Activated naive CD4-positive, alpha-beta T cell treated with anti-CD3 and anti-CD28 coated beads for 36 hours (primary cell): ENCODE measurements around the gene TNFAIP1. TPM values are rescaled to one million over a fixed set of nuclear protein-coding genes. Genes with fewer than 3 reads are reported as not detected.

Experiments used
- CTCF ChIA-PET: fragments of 350-600 bp; sonication (Branson Sonifier 250); formaldehyde crosslinking; loops from one replicate; lab custom pipeline; 2021; ENCODE audit warnings: antibody characterized with exemption; lab: Charles Lee
- DNase-seq: peaks from one replicate; pipeline ENCODE4 v3.0.0-alpha.2; 2020
- H3K27ac Mint-ChIP-seq: one replicate; pipeline ENCODE4 v1.8.0; 2021; ENCODE audit warnings: mild to moderate bottlenecking, mixed read lengths
- H3K27me3 Mint-ChIP-seq: one replicate; pipeline ENCODE4 v1.8.0; 2021; ENCODE audit warnings: low read depth, mixed read lengths
- H3K36me3 Mint-ChIP-seq: one replicate; pipeline ENCODE4 v1.8.0; 2021; ENCODE audit warnings: low read depth, mixed read lengths
- H3K4me1 Mint-ChIP-seq: one replicate; pipeline ENCODE4 v1.8.0; 2021; ENCODE audit warnings: low read depth, mixed read lengths
- H3K4me3 Mint-ChIP-seq: one replicate; pipeline ENCODE4 v1.8.0; 2021; ENCODE audit warnings: mild to moderate bottlenecking, moderate library complexity, mixed read lengths
- H3K9me3 Mint-ChIP-seq: one replicate; pipeline ENCODE4 v1.8.0; 2021; ENCODE audit warnings: mixed read lengths
- intact Hi-C: fragments of 100-400 bp; cut with micrococcal nuclease; formaldehyde crosslinking; loops from one replicate; pipeline ENCODE4 v1.15.1; 2023
- total RNA-seq, 2 experiments: library from RNA; stranded (reverse); gene quantifications; one replicate each; pipeline ENCODE4 v1.2.3, GENCODE V29; 2021

TNFAIP1 gene
- total RNA-seq, 2 experiments from 2014 or later: 18.6 to 18.7 TPM

DNA sequence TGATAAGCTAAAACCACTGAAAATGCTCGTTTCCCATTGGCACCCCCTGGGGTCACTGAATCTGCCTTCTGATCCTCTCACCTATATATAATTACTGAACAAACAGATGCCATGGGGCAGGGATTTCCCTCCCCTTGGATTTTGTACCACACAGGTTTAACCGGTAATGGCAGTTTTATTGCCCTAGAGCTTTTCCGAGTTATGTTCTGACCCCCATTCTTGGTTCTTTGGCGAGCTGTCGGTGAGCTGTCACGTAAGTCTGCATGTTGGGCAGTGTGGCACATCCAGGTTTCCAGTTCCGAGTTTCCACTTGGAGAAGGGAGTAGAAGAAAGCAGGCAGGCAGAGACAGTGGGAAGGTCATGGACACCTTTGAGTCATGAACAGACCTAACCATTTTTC lies 9.4 kb upstream of the TNFAIP1 start:
- Mint-ChIP-seq H3K27me3 (no peaks in the 10 kb centered on the region), H3K4me1 (peaks cover 22% of the 10 kb centered on the region), H3K36me3 (peaks cover 18% of the 10 kb centered on the region), H3K9me3 (no peaks in the 10 kb centered on the region), H3K4me3 (no peak overlapping the region), H3K27ac (no peak overlapping the region)
- CTCF ChIA-PET: interaction anchor here (0.7 to 1.0 kb wide), 2 partner anchors 9 to 20 kb away, joined by 3 read pairs; partner anchors contain the start of genes IFT20 and TNFAIP1
- no peak for DNase-seq
- intact Hi-C loops: loop anchor here (10.0 kb wide), 1 partner anchor 51 kb away; no protein-coding TSS in a partner anchor

GRCh38 chr17:28327031-28327607 lies 8.4 kb upstream of the TNFAIP1 start:
- peak overlapping the region; percentile 50 for H3K27ac Mint-ChIP-seq
- H3K36me3 Mint-ChIP-seq: peaks cover 16% of the 10 kb centered on the region
- no peak overlapping the region for H3K4me3 Mint-ChIP-seq
- peak; percentile 41 for DNase-seq
- CTCF ChIA-PET: no interaction called here
- intact Hi-C loops: loop anchor here (1.0 to 10.0 kb wide), 2 partner anchors 8 to 52 kb away; partner anchors contain the start of genes IFT20 and TNFAIP1
- H3K4me1 Mint-ChIP-seq: peaks cover 19% of the 10 kb centered on the region
- H3K9me3 Mint-ChIP-seq: no peaks in the 10 kb centered on the region
- no peaks in the 10 kb centered on the region for H3K27me3 Mint-ChIP-seq

GRCh38 chr17:28327709-28328108 lies 7.9 kb upstream of the TNFAIP1 start:
- Mint-ChIP-seq H3K9me3 (no peaks in the 10 kb centered on the region), H3K36me3 (peaks cover 13% of the 10 kb centered on the region), H3K27me3 (no peaks in the 10 kb centered on the region), H3K4me1 (peaks cover 21% of the 10 kb centered on the region), H3K4me3 (no peak overlapping the region), H3K27ac (no peak overlapping the region)
- intact Hi-C loops: loop anchor here (1.0 to 10.0 kb wide), 2 partner anchors 8 to 53 kb away; partner anchors contain the start of genes IFT20 and TNFAIP1
- CTCF ChIA-PET: no interaction called here
- DNase-seq: no peak

GRCh38 chr17:28328325-28328724 lies 7.2 kb upstream of the TNFAIP1 start:
- H3K27ac Mint-ChIP-seq: no peak overlapping the region

DNA sequence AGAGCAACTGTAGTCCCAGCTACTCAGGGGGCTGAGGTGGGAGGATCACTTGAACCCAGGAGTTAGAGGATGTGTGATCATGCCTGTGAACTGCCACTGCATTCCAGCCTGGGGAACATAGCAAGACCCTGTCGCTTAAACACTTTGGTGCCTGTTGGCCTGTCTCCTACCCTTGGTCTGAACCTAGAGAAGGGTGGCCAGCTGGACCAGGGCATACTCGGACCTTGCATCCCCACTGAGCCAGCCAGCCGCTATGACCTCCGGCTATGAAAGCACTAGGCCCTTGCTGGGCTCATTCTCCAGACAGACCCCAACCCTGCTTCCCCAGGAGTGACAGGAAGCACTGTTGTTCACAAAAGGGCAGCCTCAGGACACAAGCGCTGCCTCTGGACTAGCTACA lies 4.9 kb upstream of the TNFAIP1 start:
- Mint-ChIP-seq H3K9me3 (no peaks in the 10 kb centered on the region), H3K4me1 (peaks cover 33% of the 10 kb centered on the region), H3K36me3 (peaks cover 13% of the 10 kb centered on the region), H3K27me3 (no peaks in the 10 kb centered on the region), H3K4me3 (no peak overlapping the region), H3K27ac (no peak overlapping the region)
- no peak for DNase-seq
- CTCF ChIA-PET: no interaction called here
- intact Hi-C loops: loop anchor here (10.0 kb wide), 1 partner anchor 286 kb away; the partner anchor contains the start of gene NLK

More at GRCh38 chr17:28328325-28328724, 7.2 kb upstream of the TNFAIP1 start:
- Mint-ChIP-seq H3K4me3 (no peak overlapping the region), H3K9me3 (no peaks in the 10 kb centered on the region), H3K4me1 (peaks cover 21% of the 10 kb centered on the region), H3K36me3 (peaks cover 13% of the 10 kb centered on the region), H3K27me3 (no peaks in the 10 kb centered on the region)
- CTCF ChIA-PET: interaction anchor here (1.4 kb wide), 1 partner anchor 9 kb away, joined by 3 read pairs; the partner anchor contains the start of gene TMEM97
- intact Hi-C loops: loop anchor here (10.0 kb wide), 1 partner anchor 54 kb away; no protein-coding TSS in a partner anchor
- no peak for DNase-seq

GRCh38 chr17:28331891-28332420 lies 3.6 kb upstream of the TNFAIP1 start:
- CTCF ChIA-PET: interaction anchor here (0.6 kb wide), 1 partner anchor 24 kb away, joined by 4 read pairs; no protein-coding TSS in a partner anchor
- H3K4me3 Mint-ChIP-seq: no peak overlapping the region
- H3K27ac Mint-ChIP-seq: no peak overlapping the region
- no peaks in the 10 kb centered on the region for H3K27me3 Mint-ChIP-seq
- peaks cover 10% of the 10 kb centered on the region for H3K36me3 Mint-ChIP-seq
- no peaks in the 10 kb centered on the region for H3K9me3 Mint-ChIP-seq
- no peak for DNase-seq
- intact Hi-C loops: loop anchor here (10.0 kb wide), 1 partner anchor 287 kb away; the partner anchor contains the start of gene NLK
- peaks cover 35% of the 10 kb centered on the region for H3K4me1 Mint-ChIP-seq

GRCh38 chr17:28333083-28333746 lies 2.3 kb upstream of the TNFAIP1 start:
- DNase-seq: no peak
- no peak overlapping the region for H3K4me3 Mint-ChIP-seq
- no peaks in the 10 kb centered on the region for H3K27me3 Mint-ChIP-seq
- H3K4me1 Mint-ChIP-seq: peaks cover 30% of the 10 kb centered on the region
- no peak overlapping the region for H3K27ac Mint-ChIP-seq
- peaks cover 1% of the 10 kb centered on the region for H3K36me3 Mint-ChIP-seq
- CTCF ChIA-PET: no interaction called here
- intact Hi-C loops: loop anchor here (10.0 kb wide), 1 partner anchor 288 kb away; the partner anchor contains the start of gene NLK
- no peaks in the 10 kb centered on the region for H3K9me3 Mint-ChIP-seq

GRCh38 chr17:28334171-28334570 lies 1.4 kb upstream of the TNFAIP1 start:
- H3K9me3 Mint-ChIP-seq: no peaks in the 10 kb centered on the region
- H3K27ac Mint-ChIP-seq: no peak overlapping the region
- H3K4me1 Mint-ChIP-seq: peaks cover 34% of the 10 kb centered on the region
- CTCF ChIA-PET: interaction anchor here (1.8 kb wide), 1 partner anchor 24 kb away, joined by 6 read pairs; the partner anchor contains the start of gene POLDIP2
- DNase-seq: no peak
- intact Hi-C loops: loop anchor here (10.0 kb wide), 1 partner anchor 289 kb away; the partner anchor contains the start of gene NLK
- peaks cover 1% of the 10 kb centered on the region for H3K36me3 Mint-ChIP-seq
- H3K4me3 Mint-ChIP-seq: peak overlapping the region; percentile 95
- no peaks in the 10 kb centered on the region for H3K27me3 Mint-ChIP-seq

GRCh38 chr17:28334666-28335200 lies 828 bp upstream of the TNFAIP1 start:
- no peaks in the 10 kb centered on the region for H3K9me3 Mint-ChIP-seq
- peaks cover 1% of the 10 kb centered on the region for H3K36me3 Mint-ChIP-seq
- peaks cover 34% of the 10 kb centered on the region for H3K4me1 Mint-ChIP-seq
- intact Hi-C loops: loop anchor here (1.0 to 10.0 kb wide), 11 partner anchors 7 to 617 kb away; partner anchors contain the start of genes NLK, PHF12, PIGS and POLDIP2
- CTCF ChIA-PET: interaction anchor here (0.6 to 1.8 kb wide), 6 partner anchors 15 to 529 kb away, joined by 3 to 6 read pairs (median 4); partner anchors contain the start of gene POLDIP2
- no peaks in the 10 kb centered on the region for H3K27me3 Mint-ChIP-seq
- peak overlapping the region; percentile 95 for H3K4me3 Mint-ChIP-seq
- peak; percentile 33 for DNase-seq
- peak overlapping the region; percentile 60 for H3K27ac Mint-ChIP-seq

DNA sequence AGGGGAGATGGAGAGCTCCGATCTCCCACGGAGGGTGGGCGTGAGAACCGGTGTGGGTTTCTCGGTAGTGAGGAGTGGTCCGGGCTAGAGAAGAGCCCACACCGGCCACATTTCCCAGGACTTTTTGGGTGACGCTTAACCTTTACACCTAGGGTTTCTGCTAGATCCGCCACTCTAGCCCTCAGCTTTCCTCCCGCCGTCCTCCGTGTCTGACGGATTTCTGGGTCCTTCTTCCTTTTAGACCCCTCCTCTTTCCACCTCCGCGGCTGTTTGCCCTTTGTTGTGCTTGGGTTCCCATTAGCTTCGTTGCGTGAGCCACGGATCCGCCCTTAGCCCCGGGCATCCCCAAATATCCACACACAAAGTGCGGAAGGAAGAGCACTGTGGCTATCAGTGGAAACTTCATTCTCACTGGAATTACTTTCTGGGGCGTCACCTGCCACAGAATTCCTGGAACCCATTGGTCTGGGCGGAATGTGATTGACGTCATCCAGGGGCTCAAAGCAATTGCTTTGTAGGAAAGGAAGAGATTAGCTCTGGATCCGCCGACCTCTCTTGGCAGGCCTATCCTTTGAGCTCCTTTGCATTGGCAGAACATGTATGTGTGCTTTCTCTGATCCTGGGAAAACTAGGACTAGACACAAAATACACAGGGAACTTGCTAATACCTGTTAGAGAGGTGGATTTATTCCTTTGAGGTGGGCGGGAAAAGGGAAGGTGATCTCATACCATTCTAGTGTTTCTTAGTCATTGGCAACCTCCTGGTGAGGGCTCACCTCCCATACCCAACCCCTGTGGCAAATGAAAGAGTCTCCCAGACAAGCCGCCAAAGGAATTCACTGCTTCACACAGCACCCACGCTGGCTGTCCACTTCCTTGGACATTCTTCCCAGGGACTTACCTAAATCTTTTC lies 654 bp downstream of the TNFAIP1 start:
- H3K4me3 Mint-ChIP-seq: peak overlapping the region; percentile 95
- no peaks in the 10 kb centered on the region for H3K9me3 Mint-ChIP-seq
- intact Hi-C loops: loop anchor here (1.0 to 10.0 kb wide), 11 partner anchors 9 to 615 kb away; partner anchors contain the start of genes NLK, PHF12, PIGS and POLDIP2
- H3K27ac Mint-ChIP-seq: peak overlapping the region; percentile 90
- H3K36me3 Mint-ChIP-seq: peaks cover 3% of the 10 kb centered on the region
- peaks cover 34% of the 10 kb centered on the region for H3K4me1 Mint-ChIP-seq
- peak; percentile 53 for DNase-seq
- no peaks in the 10 kb centered on the region for H3K27me3 Mint-ChIP-seq
- CTCF ChIA-PET: interaction anchor here (0.7 to 1.8 kb wide), 11 partner anchors 10 to 530 kb away, joined by 3 to 7 read pairs (median 4); partner anchors contain the start of gene POLDIP2
